ENCODE data around the gene CTRB1. TPM values are rescaled to one million over a fixed set of nuclear protein-coding genes. Genes with fewer than 3 reads are reported as not detected.

The CTRB1 gene
- total and polyA plus RNA-seq, 2 of the 13 experiments (the other 11 are each of a cell fraction or from before 2014, with no cell fraction given), result not detected

DNA sequence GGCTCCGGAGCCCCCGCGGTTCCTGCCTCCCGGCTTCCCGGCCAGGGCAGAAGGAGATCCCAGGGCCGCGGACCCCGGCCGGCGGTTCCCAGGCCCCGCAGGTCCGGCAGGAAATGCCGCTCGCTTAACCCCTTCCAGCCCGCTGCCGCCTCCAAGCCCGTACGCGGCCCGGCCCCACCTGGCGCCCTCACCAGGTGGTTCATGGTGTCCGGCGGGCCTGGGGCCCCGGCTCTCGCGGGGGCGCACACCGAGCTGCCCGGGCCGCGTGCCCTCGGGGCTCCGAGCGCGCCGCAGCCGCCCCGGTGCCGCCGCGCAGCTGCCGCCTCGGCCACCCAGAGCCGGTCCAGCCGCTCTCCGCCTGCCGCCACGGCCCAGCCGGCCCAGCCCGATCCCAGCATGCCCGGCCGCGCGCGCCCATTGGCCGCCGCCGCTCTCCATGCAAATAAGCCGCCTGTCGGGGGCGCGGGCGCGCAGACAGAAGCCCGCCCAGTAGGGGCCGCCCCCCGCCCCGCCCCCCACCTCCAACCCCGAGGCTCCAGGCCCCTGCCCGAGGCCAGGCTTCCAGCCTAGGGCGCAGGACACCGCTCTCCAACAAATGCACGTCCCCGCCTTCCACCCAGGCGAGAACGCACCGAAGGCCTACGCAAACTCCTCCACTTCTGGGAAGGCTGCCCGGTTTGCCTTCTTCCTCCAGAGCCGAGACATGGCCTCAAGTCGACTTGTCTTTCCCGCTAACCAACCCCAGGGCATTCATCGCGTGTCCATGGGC lies 32.7 kb downstream of the CTRB1 start, which contains the start of gene BCAR1 (continued):
- TF ChIP-seq ZNF326 (CRISPR knock-in tag; IDR thresholded peaks at IDR 0.05; ENCODE audit: borderline replicate concordance) (no peak), ZKSCAN5 (CRISPR knock-in tag; IDR thresholded peaks at IDR 0.05) (no peak), CAMTA2 (CRISPR knock-in tag; IDR thresholded peaks at IDR 0.05; ENCODE audit: borderline replicate concordance) (0 out of 2 replicates have a peak, but pooled peaks have one; percentile 24), ZNF430 (CRISPR knock-in tag; IDR thresholded peaks at IDR 0.05) (no peak), TRIM22 (IDR thresholded peaks at IDR 0.05) (no peak), GPN1 (CRISPR knock-in tag; IDR thresholded peaks at IDR 0.05; ENCODE audit: borderline replicate concordance) (no peak), CENPT (CRISPR knock-in tag; IDR thresholded peaks at IDR 0.05; ENCODE audit: low read depth) (no peak; the same call in 1 of the 2 replicates), ZNF543 (CRISPR knock-in tag; IDR thresholded peaks at IDR 0.05) (no peak), AHR (CRISPR knock-in tag; IDR thresholded peaks at IDR 0.05) (no peak; the same call in 1 of the 2 replicates), EZH2 (conservative IDR thresholded peaks at IDR 0.05; ENCODE audit: low read depth, low read length) (no peak), ZBTB34 (CRISPR knock-in tag; IDR thresholded peaks at IDR 0.05) (no peak; the same call in 1 of the 2 replicates), TEAD3 (CRISPR knock-in tag; optimal IDR thresholded peaks at IDR 0.05; ENCODE audit: borderline replicate concordance) (peak; percentile 25), MAF1 (CRISPR knock-in tag; IDR thresholded peaks at IDR 0.05; ENCODE audit: borderline replicate concordance) (no peak), ZSCAN31 (CRISPR knock-in tag; IDR thresholded peaks at IDR 0.05; ENCODE audit: low read depth) (no peak), KLF16 (CRISPR knock-in tag; IDR thresholded peaks at IDR 0.05) (no peak), ZNF292 (CRISPR knock-in tag; IDR thresholded peaks at IDR 0.05; ENCODE audit: borderline replicate concordance, low read depth) (no peak), MXD1 (CRISPR knock-in tag; IDR thresholded peaks at IDR 0.05) (no peak), ZSCAN25 (CRISPR knock-in tag; IDR thresholded peaks at IDR 0.05) (no peak), FOXA1 (IDR thresholded peaks at IDR 0.05) (no peak), FOXA1 (CRISPR knock-in tag; IDR thresholded peaks at IDR 0.05) (peak; percentile 3; the same call in 1 of the 2 replicates), ZNF597 (CRISPR knock-in tag; IDR thresholded peaks at IDR 0.05) (no peak), ZNF781 (CRISPR knock-in tag; IDR thresholded peaks at IDR 0.05; ENCODE audit: borderline replicate concordance, not compliant biosample characterization) (no peak)
- TF ChIP-seq, protein P1, sequence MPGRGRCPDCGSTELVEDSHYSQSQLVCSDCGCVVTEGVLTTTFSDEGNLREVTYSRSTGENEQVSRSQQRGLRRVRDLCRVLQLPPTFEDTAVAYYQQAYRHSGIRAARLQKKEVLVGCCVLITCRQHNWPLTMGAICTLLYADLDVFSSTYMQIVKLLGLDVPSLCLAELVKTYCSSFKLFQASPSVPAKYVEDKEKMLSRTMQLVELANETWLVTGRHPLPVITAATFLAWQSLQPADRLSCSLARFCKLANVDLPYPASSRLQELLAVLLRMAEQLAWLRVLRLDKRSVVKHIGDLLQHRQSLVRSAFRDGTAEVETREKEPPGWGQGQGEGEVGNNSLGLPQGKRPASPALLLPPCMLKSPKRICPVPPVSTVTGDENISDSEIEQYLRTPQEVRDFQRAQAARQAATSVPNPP (CRISPR knock-in tag; IDR thresholded peaks at IDR 0.05), result no peak
- TF ChIP-seq, protein P2, sequence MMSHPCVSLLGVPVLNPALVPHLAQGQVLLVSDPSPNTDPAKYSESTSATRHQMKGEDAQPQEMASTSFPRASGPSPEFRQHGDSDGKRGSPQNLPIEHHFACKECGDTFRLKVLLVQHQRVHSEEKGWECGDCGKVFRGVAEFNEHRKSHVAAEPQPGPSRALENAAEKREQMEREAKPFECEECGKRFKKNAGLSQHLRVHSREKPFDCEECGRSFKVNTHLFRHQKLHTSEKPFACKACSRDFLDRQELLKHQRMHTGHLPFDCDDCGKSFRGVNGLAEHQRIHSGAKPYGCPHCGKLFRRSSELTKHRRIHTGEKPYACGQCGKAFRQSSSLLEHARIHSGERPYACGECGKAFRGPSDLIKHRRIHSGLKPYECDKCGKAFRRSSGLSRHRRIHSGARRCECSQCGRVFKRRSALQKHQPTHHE (CRISPR knock-in tag; IDR thresholded peaks at IDR 0.05; ENCODE audit: borderline replicate concordance), result no peak
